Type B pancreatic cell (in vitro differentiated cells): ENCODE data around the gene TRAF2. TPM values are rescaled to one million over a fixed set of nuclear protein-coding genes. Genes with fewer than 3 reads are reported as not detected.

Experiments
- DNase-seq: peaks from one replicate; pipeline ENCODE4 v3.0.0; 2021; ENCODE audit warnings: mixed read lengths; ENCODE audit not compliant: unreplicated experiment; ENCODE audit errors: extremely low spot score
- H3K27ac Mint-ChIP-seq: 2 replicates; pipeline ENCODE4 v1.8.0; 2021; ENCODE audit warnings: mild to moderate bottlenecking, mixed read lengths
- H3K27me3 Mint-ChIP-seq: 2 replicates; pipeline ENCODE4 v1.8.0; 2021; ENCODE audit warnings: mixed read lengths
- H3K36me3 Mint-ChIP-seq: 2 replicates; pipeline ENCODE4 v1.8.0; 2021; ENCODE audit warnings: mixed read lengths
- H3K4me1 Mint-ChIP-seq: one replicate; pipeline ENCODE4 v1.8.0; 2021; ENCODE audit warnings: mixed read lengths; ENCODE audit not compliant: unreplicated experiment
- H3K4me3 Mint-ChIP-seq: 2 replicates; pipeline ENCODE4 v1.8.0; 2021; ENCODE audit warnings: mild to moderate bottlenecking, mixed read lengths
- H3K9me3 Mint-ChIP-seq: 2 replicates; pipeline ENCODE4 v1.8.0; 2021; ENCODE audit warnings: mixed read lengths
- CTCF ChIP-seq: fragments of 200-600 bp; sonication (generic); conservative IDR thresholded peaks from 2 replicates; pipeline ENCODE4 v1.5.0; 2021; ENCODE audit warnings: antibody characterized with exemption, mild to moderate bottlenecking
- total RNA-seq: library from RNA; stranded (reverse); gene quantifications from 2 replicates; pipeline ENCODE4 v1.2.1, GENCODE V29; 2021; ENCODE audit warnings: low replicate concordance

Gene TRAF2
- total RNA-seq, 1 donor from 2014 or later = 22.3 TPM

DNA sequence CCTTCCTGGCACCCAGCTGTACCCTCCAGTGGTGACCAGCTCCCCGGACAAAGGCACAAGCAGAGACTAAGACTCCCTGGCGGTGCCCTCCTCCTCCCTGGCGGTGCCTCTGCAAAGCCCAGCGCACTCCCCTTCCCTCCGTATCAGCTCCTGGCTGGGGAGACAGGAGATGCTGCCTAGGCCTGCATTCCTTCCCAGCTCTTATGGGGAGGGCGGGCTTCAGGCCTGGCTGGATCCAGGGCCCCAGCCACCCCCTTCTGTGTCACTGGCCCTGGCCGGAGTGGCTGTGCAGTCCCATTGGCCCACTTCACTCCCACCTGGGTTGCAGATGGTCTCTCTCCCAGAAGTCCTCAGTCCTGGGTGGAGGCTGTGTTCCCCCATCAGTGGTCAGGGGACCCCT is 72.2 kb downstream of the TRAF2 start:
- no peaks in the 10 kb centered on the region for H3K27me3 Mint-ChIP-seq
- no peak for DNase-seq
- TF ChIP-seq CTCF = no peak
- no peak overlapping the region for H3K27ac Mint-ChIP-seq
- H3K36me3 Mint-ChIP-seq = no peaks in the 10 kb centered on the region
- H3K4me1 Mint-ChIP-seq = no peaks in the 10 kb centered on the region
- no peak overlapping the region for H3K4me3 Mint-ChIP-seq
- H3K9me3 Mint-ChIP-seq = no peaks in the 10 kb centered on the region

- no peak overlapping the region for H3K4me3 Mint-ChIP-seq
- H3K27ac Mint-ChIP-seq = no peak overlapping the region
- DNase-seq = no peak
- H3K4me1 Mint-ChIP-seq = no peaks in the 10 kb centered on the region
- no peak for TF ChIP-seq CTCF
- H3K9me3 Mint-ChIP-seq = no peaks in the 10 kb centered on the region
- no peaks in the 10 kb centered on the region for H3K36me3 Mint-ChIP-seq
- H3K27me3 Mint-ChIP-seq = no peaks in the 10 kb centered on the region
Measured at GRCh38 chr9:136958898-136959850, 72.9 kb downstream of the TRAF2 start.

GRCh38 chr9:136960212-136960937 is 74.1 kb downstream of the TRAF2 start:
- Mint-ChIP-seq H3K4me1 (peaks cover 5% of the 10 kb centered on the region), H3K27me3 (no peaks in the 10 kb centered on the region), H3K4me3 (no peak overlapping the region), H3K9me3 (no peaks in the 10 kb centered on the region), H3K36me3 (no peaks in the 10 kb centered on the region), H3K27ac (no peak overlapping the region)
- no peak for TF ChIP-seq CTCF
- DNase-seq = no peak

GRCh38 chr9:136960938-136961275 is 74.6 kb downstream of the TRAF2 start:
- DNase-seq = no peak
- no peak overlapping the region for H3K27ac Mint-ChIP-seq
- no peaks in the 10 kb centered on the region for H3K9me3 Mint-ChIP-seq
- no peaks in the 10 kb centered on the region for H3K36me3 Mint-ChIP-seq
- no peak for TF ChIP-seq CTCF
- H3K4me3 Mint-ChIP-seq = no peak overlapping the region
- peaks cover 8% of the 10 kb centered on the region for H3K4me1 Mint-ChIP-seq
- no peaks in the 10 kb centered on the region for H3K27me3 Mint-ChIP-seq

GRCh38 chr9:136961279-136962065 is 75.2 kb downstream of the TRAF2 start:
- no peak for TF ChIP-seq CTCF
- Mint-ChIP-seq H3K4me1 (peaks cover 9% of the 10 kb centered on the region), H3K27me3 (no peaks in the 10 kb centered on the region), H3K27ac (no peak overlapping the region), H3K4me3 (no peak overlapping the region), H3K36me3 (no peaks in the 10 kb centered on the region), H3K9me3 (no peaks in the 10 kb centered on the region)
- no peak for DNase-seq
